HG03520 (cell line): ENCODE measurements around the gene MAN2A1.
"Not testable (repeated sequence)": the region's sequence is repeated elsewhere in the genome, so short reads cannot be mapped to it uniquely, and the experiment has no call there.

Experiments
- ATAC-seq: cut with Tn5 transposase; IDR thresholded peaks from one replicate; pipeline ENCODE4 v1.9.1; 2021; ENCODE audit warnings: mild to moderate bottlenecking, moderate library complexity; ENCODE audit not compliant: unreplicated experiment

Gene MAN2A1

GRCh38 chr5:109857405-109858031 is 167.8 kb downstream of the MAN2A1 start:
- no peak for ATAC-seq

GRCh38 chr5:109859537-109859936 is 169.8 kb downstream of the MAN2A1 start:
- ATAC-seq: no peak

GRCh38 chr5:109862301-109862700 is 172.6 kb downstream of the MAN2A1 start:
- no peak for ATAC-seq

- ATAC-seq: no peak
Observed at GRCh38 chr5:109863752-109864151, 174.0 kb downstream of the MAN2A1 start.

GRCh38 chr5:109865637-109866036 is 175.9 kb downstream of the MAN2A1 start:
- ATAC-seq: no peak

GRCh38 chr5:109866051-109866450 is 176.3 kb downstream of the MAN2A1 start:
- no peak for ATAC-seq

- no peak for ATAC-seq
Observed at GRCh38 chr5:109868737-109869136, 179.0 kb downstream of the MAN2A1 start.

- no peak for ATAC-seq
Observed at GRCh38 chr5:109873687-109874086, 184.0 kb downstream of the MAN2A1 start.

GRCh38 chr5:109874108-109874507 is 184.4 kb downstream of the MAN2A1 start:
- no peak for ATAC-seq

GRCh38 chr5:109876030-109876725 is 186.5 kb downstream of the MAN2A1 start:
- no peak for ATAC-seq

- ATAC-seq: no peak
Observed at GRCh38 chr5:109876941-109877669, 187.4 kb downstream of the MAN2A1 start.

GRCh38 chr5:109877670-109878045 is 187.9 kb downstream of the MAN2A1 start:
- ATAC-seq: no peak

- no peak for ATAC-seq
Observed at GRCh38 chr5:109878887-109879286, 189.2 kb downstream of the MAN2A1 start.

- ATAC-seq: no peak
Observed at GRCh38 chr5:109880907-109881685, 191.4 kb downstream of the MAN2A1 start.

GRCh38 chr5:109882546-109882945 is 192.8 kb downstream of the MAN2A1 start:
- ATAC-seq: no peak

- no peak for ATAC-seq
Observed at GRCh38 chr5:109884676-109885075, 194.9 kb downstream of the MAN2A1 start.

- ATAC-seq: no peak
Observed at GRCh38 chr5:109885205-109885604, 195.5 kb downstream of the MAN2A1 start.

GRCh38 chr5:109888989-109889388 is 199.3 kb downstream of the MAN2A1 start:
- ATAC-seq: no peak

- ATAC-seq: not testable (repeated sequence)
Observed at GRCh38 chr5:109893271-109893670, 203.5 kb downstream of the MAN2A1 start.

GRCh38 chr5:109898269-109899162 is 208.8 kb downstream of the MAN2A1 start:
- no peak for ATAC-seq
